A549 (cell line): ENCODE results near the gene MAP6D1. TPM values are rescaled to one million over a fixed set of nuclear protein-coding genes. Genes with fewer than 3 reads are reported as not detected.

Experiments used
- ATAC-seq, 2 experiments: fragments of 200-7000 bp in 1 of 2; fragments of >200 bp in 1 of 2; cut with Nextera tagmentation in 1 of 2; cut with Tn5 transposase in 1 of 2; 3 replicates each; pipeline versions ENCODE4 v1.8.0 to v1.9.1; 2018 to 2020; ENCODE audit warnings: mild to moderate bottlenecking in 1 of 2, moderate library complexity in 1 of 2
- CTCF ChIA-PET: fragments of 300-600 bp; sonication (Branson Sonifier 250); formaldehyde crosslinking; extraction: SDS; loops from one replicate; lab custom pipeline; 2021; ENCODE audit warnings: antibody characterized with exemption, inconsistent platforms; lab: Yijun Ruan, JAX
- POLR2A ChIA-PET: fragments of 350-600 bp; formaldehyde crosslinking; extraction: SDS; loops from one replicate; lab custom pipeline; 2021; ENCODE audit warnings: antibody characterized with exemption, inconsistent platforms; lab: Yijun Ruan, JAX
- DNase-seq, 2 experiments: peaks; one replicate each; pipeline versions ENCODE4 v3.0.0 to v3.0.0-alpha.2; 2011 to 2016; ENCODE audit warnings: low read depth in 1 of 2, low spot score in 1 of 2
- FAIRE-seq: peaks from 2 replicates; lab custom pipeline; 2011; peaks lifted over from hg19 to GRCh38; lab: Jason Lieb, UNC
- H3K27ac ChIP-seq, 2 experiments: fragments of >200 bp; sonication (Bioruptor Twin); formaldehyde crosslinking; 3 replicates each; pipeline ENCODE4 v1.5.1; 2016 to 2017
- H3K4me1 ChIP-seq: fragments of >200 bp; sonication (Bioruptor Twin); formaldehyde crosslinking; 3 replicates; pipeline ENCODE4 v1.6.1; 2016
- H3K4me2 ChIP-seq: fragments of >200 bp; sonication (Bioruptor Twin); formaldehyde crosslinking; 3 replicates; pipeline ENCODE4 v1.6.1; 2016
- H3K4me3 ChIP-seq: fragments of >200 bp; sonication (Bioruptor Twin); formaldehyde crosslinking; 3 replicates; pipeline ENCODE4 v1.5.1; 2016
- H3K9me3 ChIP-seq: fragments of >200 bp; sonication (Bioruptor Twin); formaldehyde crosslinking; 3 replicates; pipeline ENCODE4 v1.6.1; 2016
- BCL3 ChIP-seq: fragments of >200 bp; sonication (Bioruptor Twin); formaldehyde crosslinking; IDR thresholded peaks from 3 replicates; pipeline ENCODE4 v1.6.1; 2016
- CEBPB ChIP-seq, 2 experiments: fragments of >200 bp in 1 of 2; sonication (Bioruptor Twin) in 1 of 2; formaldehyde crosslinking in 1 of 2; IDR thresholded peaks; 2 replicates each; pipeline ENCODE4 v1.6.1; 2012 to 2016
- CHD2 ChIP-seq: fragments of 150-350 bp; IDR thresholded peaks from 2 replicates; pipeline ENCODE4 v1.6.1; 2014; ENCODE audit warnings: low read length; ENCODE audit not compliant: partially characterized antibody
- CHD4 ChIP-seq: fragments of 200-600 bp; sonication (generic); IDR thresholded peaks from 2 replicates; pipeline ENCODE4 v1.6.1; 2016; ENCODE audit warnings: antibody characterized with exemption, mild to moderate bottlenecking, borderline replicate concordance
- E2F6 ChIP-seq: IDR thresholded peaks from 2 replicates; pipeline ENCODE4 v1.6.1; 2012; ENCODE audit warnings: low read depth, borderline replicate concordance
- EHMT2 ChIP-seq: fragments of 200-600 bp; sonication (generic); IDR thresholded peaks from 2 replicates; pipeline ENCODE4 v1.6.1; 2016; ENCODE audit warnings: antibody characterized with exemption, low read depth, mild to moderate bottlenecking, moderate library complexity
- EP300 ChIP-seq, 2 experiments: fragments of >200 bp; sonication (Bioruptor Twin); formaldehyde crosslinking; IDR thresholded peaks; 2 replicates in 1 of 2; 3 replicates in 1 of 2; pipeline ENCODE4 v1.6.1; 2016 to 2017
- FOSB ChIP-seq: fragments of 250-450 bp; sonication (Bioruptor Pico); IDR thresholded peaks from 2 replicates; pipeline ENCODE4 v1.5.0; 2020; ENCODE audit warnings: mild to moderate bottlenecking, moderate library complexity
- FOXS1 ChIP-seq: fragments of 250-450 bp; sonication (Bioruptor Pico); IDR thresholded peaks from 2 replicates; pipeline ENCODE4 v1.5.0; 2020; ENCODE audit warnings: mild to moderate bottlenecking, moderate library complexity
- HEYL ChIP-seq: fragments of 250-450 bp; sonication (Bioruptor Pico); IDR thresholded peaks from 2 replicates; pipeline ENCODE4 v1.8.0; 2021; ENCODE audit warnings: mild to moderate bottlenecking, moderate library complexity
- HOXA7 ChIP-seq: fragments of 250-450 bp; sonication (Bioruptor Pico); IDR thresholded peaks from 2 replicates; pipeline ENCODE4 v1.5.0; 2020; ENCODE audit warnings: mild to moderate bottlenecking, moderate library complexity
- MAFK ChIP-seq: fragments of 450-650 bp; IDR thresholded peaks from 2 replicates; pipeline ENCODE4 v1.6.1; 2014; ENCODE audit not compliant: partially characterized antibody
- MAX ChIP-seq: IDR thresholded peaks from 2 replicates; pipeline ENCODE4 v1.6.1; 2012
- MYC ChIP-seq: IDR thresholded peaks from 2 replicates; pipeline ENCODE4 v1.6.1; 2012; ENCODE audit warnings: mild to moderate bottlenecking, inconsistent platforms, low read length, improper control_type of control experiment, borderline replicate concordance
- NFE2L2 ChIP-seq: fragments of 150-350 bp; conservative IDR thresholded peaks from 2 replicates; pipeline ENCODE4 v1.6.1; 2014; ENCODE audit warnings: low read length
- NR3C1 ChIP-seq: fragments of >200 bp; sonication (Bioruptor Twin); formaldehyde crosslinking; IDR thresholded peaks from 3 replicates; pipeline ENCODE4 v1.6.1; 2017
- PBX3 ChIP-seq: IDR thresholded peaks from 2 replicates; pipeline ENCODE4 v1.6.1; 2012
- POLR2AphosphoS2 ChIP-seq: conservative IDR thresholded peaks from 2 replicates; pipeline ENCODE4 v1.6.1; 2012; ENCODE audit warnings: low read length, improper control_type of control experiment, inconsistent platforms
- RARB ChIP-seq: fragments of 250-450 bp; sonication (Bioruptor Pico); IDR thresholded peaks from 2 replicates; pipeline ENCODE4 v1.8.0; 2021; ENCODE audit warnings: mild to moderate bottlenecking, moderate library complexity
- RCOR1 ChIP-seq: fragments of 150-350 bp; IDR thresholded peaks from 2 replicates; pipeline ENCODE4 v1.6.1; 2014; ENCODE audit warnings: antibody characterized with exemption, low read length, low read depth
- RFX5 ChIP-seq: fragments of 450-650 bp; IDR thresholded peaks from 2 replicates; pipeline ENCODE4 v1.7.1; 2014; ENCODE audit warnings: antibody characterized with exemption, mild to moderate bottlenecking, moderate library complexity
- RNF2 ChIP-seq: fragments of 200-600 bp; sonication (generic); IDR thresholded peaks from 2 replicates; pipeline ENCODE4 v1.6.1; 2016; ENCODE audit warnings: low read depth, mild to moderate bottlenecking, antibody characterized with exemption, moderate library complexity, borderline replicate concordance
- SMC3 ChIP-seq: fragments of >200 bp; sonication (Bioruptor Twin); formaldehyde crosslinking; IDR thresholded peaks from 3 replicates; pipeline ENCODE4 v1.6.1; 2018; ENCODE audit warnings: inconsistent platforms
- ZFP36 ChIP-seq: fragments of 450-650 bp; IDR thresholded peaks from 2 replicates; pipeline ENCODE4 v1.6.1; 2014; ENCODE audit warnings: borderline replicate concordance; ENCODE audit not compliant: partially characterized antibody
- ZSCAN20 ChIP-seq: fragments of 250-450 bp; sonication (Bioruptor Pico); IDR thresholded peaks from 2 replicates; pipeline ENCODE4 v1.8.0; 2022; ENCODE audit warnings: mild to moderate bottlenecking, moderate library complexity
- WGBS: methylation state at CpG from one replicate; pipeline ENCODE4 v1.1.6; 2017; ENCODE audit errors: missing lambda C conversion rate; 5-methylcytosine and 5-hydroxymethylcytosine counted together
- polyA plus RNA-seq, 4 experiments: library from polyadenylated mRNA; depleted of rRNA in 3 of 4; stranded (reverse); fragments of >200 nt; fragmentation: RNase III in 1 of 4; extraction: RNeasy Plus Mini Kit Qiagen cat#74134 plus additional on column Dnase treatment in 1 of 4; gene quantifications; 2 replicates in 3 of 4; 3 replicates in 1 of 4; pipeline ENCODE4 v1.2.3, GENCODE V29; 2011 to 2017
- TF ChIP-seq, protein P1 (sequence below): fragments of 250-450 bp; sonication (Bioruptor Pico); IDR thresholded peaks from 2 replicates; pipeline ENCODE4 v1.5.0; 2020; ENCODE audit warnings: low read depth, mild to moderate bottlenecking, moderate library complexity
- TF ChIP-seq, protein P2 (sequence below): fragments of 150-350 bp; IDR thresholded peaks from 2 replicates; pipeline ENCODE4 v1.6.1; 2014; ENCODE audit warnings: low read depth, mild to moderate bottlenecking, low read length
- TF ChIP-seq, protein P3 (sequence below): fragments of >200 bp; sonication (Bioruptor Twin); formaldehyde crosslinking; IDR thresholded peaks from 3 replicates; pipeline ENCODE4 v1.5.1; 2016

Gene MAP6D1
- polyA plus RNA-seq, 2 of the 4 experiments (the other 2 are of a cell fraction): 0.68 to 1.2 TPM

DNA sequence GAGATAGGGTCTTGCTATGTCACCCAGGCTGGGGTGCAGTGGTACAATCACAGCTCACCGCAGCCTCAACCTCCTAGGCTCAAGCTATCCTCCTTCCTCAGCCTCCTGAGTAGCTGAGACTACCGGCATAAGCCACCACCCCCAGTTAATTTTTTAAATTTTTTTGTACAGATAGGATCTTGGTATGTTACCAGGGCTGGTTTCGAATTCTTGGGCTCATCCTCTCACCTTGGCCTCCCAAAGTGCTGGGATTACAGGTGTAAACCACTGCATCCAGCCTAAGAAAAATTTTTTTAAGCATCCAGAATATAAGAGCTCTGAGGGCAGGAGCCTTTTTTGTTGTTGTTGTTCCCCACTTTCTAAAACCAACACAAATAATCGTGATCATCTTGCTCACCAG lies 14.4 kb upstream of the MAP6D1 start:
- Histone ChIP-seq H3K4me2 (no peak overlapping the region), H3K9me3 (no peaks in the 10 kb centered on the region), H3K4me3 (no peak overlapping the region), H3K4me1 (peaks cover 3% of the 10 kb centered on the region), H3K27ac (no peak overlapping the region)
- ATAC-seq: no peak
- ChIA-PET POLR2A (no interaction called here), CTCF (interaction anchor here (0.9 kb wide), 1 partner anchor 73 kb away, joined by 3 read pairs; no protein-coding TSS in a partner anchor)
- TF ChIP-seq CHD2 (no peak), NFE2L2 (no peak), E2F6 (no peak), FOXS1 (no peak), HEYL (no peak), EHMT2 (no peak), CEBPB (IDR thresholded peaks at IDR 0.05) (no peak), POLR2AphosphoS2 (no peak), CHD4 (no peak)
- TF ChIP-seq, protein P1, sequence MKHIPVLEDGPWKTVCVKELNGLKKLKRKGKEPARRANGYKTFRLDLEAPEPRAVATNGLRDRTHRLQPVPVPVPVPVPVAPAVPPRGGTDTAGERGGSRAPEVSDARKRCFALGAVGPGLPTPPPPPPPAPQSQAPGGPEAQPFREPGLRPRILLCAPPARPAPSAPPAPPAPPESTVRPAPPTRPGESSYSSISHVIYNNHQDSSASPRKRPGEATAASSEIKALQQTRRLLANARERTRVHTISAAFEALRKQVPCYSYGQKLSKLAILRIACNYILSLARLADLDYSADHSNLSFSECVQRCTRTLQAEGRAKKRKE: no peak
- no peak for FAIRE-seq
- WGBS: 88% methylated on average over 4 of the region's 4 CpGs
- DNase-seq: no peak

- no peak for ATAC-seq
- FAIRE-seq: no peak
- no peak overlapping the region for H3K4me2 ChIP-seq
- TF ChIP-seq, protein P2, sequence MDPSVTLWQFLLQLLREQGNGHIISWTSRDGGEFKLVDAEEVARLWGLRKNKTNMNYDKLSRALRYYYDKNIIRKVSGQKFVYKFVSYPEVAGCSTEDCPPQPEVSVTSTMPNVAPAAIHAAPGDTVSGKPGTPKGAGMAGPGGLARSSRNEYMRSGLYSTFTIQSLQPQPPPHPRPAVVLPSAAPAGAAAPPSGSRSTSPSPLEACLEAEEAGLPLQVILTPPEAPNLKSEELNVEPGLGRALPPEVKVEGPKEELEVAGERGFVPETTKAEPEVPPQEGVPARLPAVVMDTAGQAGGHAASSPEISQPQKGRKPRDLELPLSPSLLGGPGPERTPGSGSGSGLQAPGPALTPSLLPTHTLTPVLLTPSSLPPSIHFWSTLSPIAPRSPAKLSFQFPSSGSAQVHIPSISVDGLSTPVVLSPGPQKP: no peak
- no peak for TF ChIP-seq FOXS1
- no peak for TF ChIP-seq HOXA7
- TF ChIP-seq FOSB: no peak
- no peak for TF ChIP-seq ZFP36
- TF ChIP-seq, protein P3, sequence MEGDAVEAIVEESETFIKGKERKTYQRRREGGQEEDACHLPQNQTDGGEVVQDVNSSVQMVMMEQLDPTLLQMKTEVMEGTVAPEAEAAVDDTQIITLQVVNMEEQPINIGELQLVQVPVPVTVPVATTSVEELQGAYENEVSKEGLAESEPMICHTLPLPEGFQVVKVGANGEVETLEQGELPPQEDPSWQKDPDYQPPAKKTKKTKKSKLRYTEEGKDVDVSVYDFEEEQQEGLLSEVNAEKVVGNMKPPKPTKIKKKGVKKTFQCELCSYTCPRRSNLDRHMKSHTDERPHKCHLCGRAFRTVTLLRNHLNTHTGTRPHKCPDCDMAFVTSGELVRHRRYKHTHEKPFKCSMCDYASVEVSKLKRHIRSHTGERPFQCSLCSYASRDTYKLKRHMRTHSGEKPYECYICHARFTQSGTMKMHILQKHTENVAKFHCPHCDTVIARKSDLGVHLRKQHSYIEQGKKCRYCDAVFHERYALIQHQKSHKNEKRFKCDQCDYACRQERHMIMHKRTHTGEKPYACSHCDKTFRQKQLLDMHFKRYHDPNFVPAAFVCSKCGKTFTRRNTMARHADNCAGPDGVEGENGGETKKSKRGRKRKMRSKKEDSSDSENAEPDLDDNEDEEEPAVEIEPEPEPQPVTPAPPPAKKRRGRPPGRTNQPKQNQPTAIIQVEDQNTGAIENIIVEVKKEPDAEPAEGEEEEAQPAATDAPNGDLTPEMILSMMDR: no peak
- TF ChIP-seq, protein P1: no peak
- no peak for TF ChIP-seq RNF2
- no peak for TF ChIP-seq HEYL
- TF ChIP-seq RCOR1: no peak
- no peak for TF ChIP-seq MYC
- TF ChIP-seq, all 56 proteins: peak for 0
- ChIA-PET POLR2A (no interaction called here), CTCF (no interaction called here)
- no peak for DNase-seq
- Histone ChIP-seq H3K27ac (no peak overlapping the region), H3K4me1 (no peaks in the 10 kb centered on the region), H3K9me3 (no peaks in the 10 kb centered on the region), H3K4me3 (no peak overlapping the region)
- 96% methylated on average over 3 of the region's 3 CpGs for WGBS
These were observed 12.5 kb upstream of the MAP6D1 start for GRCh38 chr3:183837894-183838293.

- Histone ChIP-seq H3K4me1 (no peaks in the 10 kb centered on the region), H3K4me2 (no peak overlapping the region), H3K9me3 (no peaks in the 10 kb centered on the region), H3K4me3 (no peak overlapping the region), H3K27ac (no peak overlapping the region)
- no peak for FAIRE-seq
- POLR2A ChIA-PET: no interaction called here
- CTCF ChIA-PET: no interaction called here
- DNase-seq: no peak
- TF ChIP-seq EP300 (IDR thresholded peaks at IDR 0.05) (no peak), RARB (CRISPR knock-in tag) (no peak), NR3C1 (no peak), PBX3 (no peak), FOXS1 (no peak), ZSCAN20 (CRISPR knock-in tag) (no peak), MAX (no peak), SMC3 (no peak), MAFK (no peak), CEBPB (IDR thresholded peaks at IDR 0.05) (no peak), BCL3 (no peak), RFX5 (no peak), EHMT2 (no peak)
- WGBS: 87% methylated on average over 9 of the region's 9 CpGs
- no peak for ATAC-seq
These were observed 12.0 kb upstream of the MAP6D1 start for GRCh38 chr3:183837390-183837789.
